Choroid plexus epithelial cell (primary cell): ENCODE data around the gene TPPP3.
"Not testable (repeated sequence)": the region's sequence is repeated elsewhere in the genome, so short reads cannot be mapped to it uniquely, and the experiment has no call there.

Source experiments
- DNase-seq: peaks from one replicate; pipeline ENCODE4 v3.0.0-alpha.2; 2010; ENCODE audit warnings: low read depth
- H3K4me3 ChIP-seq: 2 replicates; pipeline ENCODE4 v1.5.1; 2011; ENCODE audit warnings: low read depth, mild to moderate bottlenecking, control low read depth, low read length, moderate library complexity
- CTCF ChIP-seq: conservative IDR thresholded peaks from 2 replicates; pipeline ENCODE4 v1.5.1; 2011; ENCODE audit warnings: low read depth, mild to moderate bottlenecking, control low read depth, inconsistent platforms, low read length, moderate library complexity

TPPP3 gene

GRCh38 chr16:67419931-67420330 is 26.6 kb upstream of the TPPP3 start:
- TF ChIP-seq CTCF, result no peak
- DNase-seq, result no peak
- H3K4me3 ChIP-seq, result no peak overlapping the region

DNA sequence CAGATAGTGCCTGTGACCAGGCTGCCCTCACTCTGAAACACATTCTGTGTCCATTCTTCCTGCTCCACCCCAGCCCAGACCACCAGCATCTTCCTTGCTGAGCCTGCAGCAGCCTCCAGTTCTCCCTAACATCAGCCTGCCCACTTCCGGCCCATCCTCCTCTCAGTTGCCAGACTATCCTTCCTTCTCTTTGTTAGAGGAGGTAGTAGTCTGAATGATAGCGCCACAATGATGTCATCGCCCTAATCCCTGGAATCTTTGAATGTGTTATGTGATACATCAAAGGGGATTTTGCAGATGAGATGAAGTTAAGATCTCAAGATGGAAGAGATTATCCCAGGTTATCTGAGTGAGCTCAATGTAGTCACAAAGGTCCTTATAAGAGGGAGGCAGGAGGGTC is 26.2 kb upstream of the TPPP3 start:
- no peak for DNase-seq

DNA sequence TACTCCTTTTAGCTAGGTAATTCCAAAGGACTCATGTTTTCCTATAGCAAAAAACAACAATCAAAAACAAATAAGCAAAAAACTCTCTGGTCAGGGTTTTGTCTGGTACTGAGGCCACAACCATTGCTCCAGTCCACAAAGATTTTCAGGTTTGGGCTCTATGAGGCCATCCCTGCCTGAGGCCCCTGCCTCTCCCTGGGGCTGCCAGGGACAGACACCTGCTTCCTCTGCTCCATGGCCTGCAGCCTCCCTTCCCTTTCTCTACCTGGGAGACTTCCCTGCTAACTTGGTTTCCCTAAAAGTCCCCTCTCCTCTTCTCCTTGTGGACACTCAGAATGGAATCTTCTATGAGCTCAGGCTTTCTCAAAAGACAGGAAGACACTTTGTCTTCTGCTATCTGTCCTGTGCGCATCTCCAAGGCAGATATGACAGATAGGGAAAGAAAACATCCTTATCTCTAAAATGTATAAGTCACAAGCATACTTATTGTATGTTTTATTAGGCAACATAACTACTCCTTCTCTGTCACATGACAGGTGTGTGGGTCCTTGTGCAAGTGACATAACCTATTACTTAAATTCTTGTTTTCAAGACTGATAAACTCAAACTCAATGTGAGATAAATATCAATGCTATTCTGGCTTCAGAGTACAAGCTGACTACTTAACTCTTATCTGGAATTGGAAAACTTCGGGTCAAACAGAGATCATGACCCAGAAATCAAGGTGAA is 24.2 kb upstream of the TPPP3 start:
- DNase-seq, result no peak
- H3K4me3 ChIP-seq, result no peak overlapping the region
- no peak for TF ChIP-seq CTCF

More for the DNA sequence above, 26.2 kb upstream of the TPPP3 start:
- no peak for TF ChIP-seq CTCF
- no peak overlapping the region for H3K4me3 ChIP-seq

DNA sequence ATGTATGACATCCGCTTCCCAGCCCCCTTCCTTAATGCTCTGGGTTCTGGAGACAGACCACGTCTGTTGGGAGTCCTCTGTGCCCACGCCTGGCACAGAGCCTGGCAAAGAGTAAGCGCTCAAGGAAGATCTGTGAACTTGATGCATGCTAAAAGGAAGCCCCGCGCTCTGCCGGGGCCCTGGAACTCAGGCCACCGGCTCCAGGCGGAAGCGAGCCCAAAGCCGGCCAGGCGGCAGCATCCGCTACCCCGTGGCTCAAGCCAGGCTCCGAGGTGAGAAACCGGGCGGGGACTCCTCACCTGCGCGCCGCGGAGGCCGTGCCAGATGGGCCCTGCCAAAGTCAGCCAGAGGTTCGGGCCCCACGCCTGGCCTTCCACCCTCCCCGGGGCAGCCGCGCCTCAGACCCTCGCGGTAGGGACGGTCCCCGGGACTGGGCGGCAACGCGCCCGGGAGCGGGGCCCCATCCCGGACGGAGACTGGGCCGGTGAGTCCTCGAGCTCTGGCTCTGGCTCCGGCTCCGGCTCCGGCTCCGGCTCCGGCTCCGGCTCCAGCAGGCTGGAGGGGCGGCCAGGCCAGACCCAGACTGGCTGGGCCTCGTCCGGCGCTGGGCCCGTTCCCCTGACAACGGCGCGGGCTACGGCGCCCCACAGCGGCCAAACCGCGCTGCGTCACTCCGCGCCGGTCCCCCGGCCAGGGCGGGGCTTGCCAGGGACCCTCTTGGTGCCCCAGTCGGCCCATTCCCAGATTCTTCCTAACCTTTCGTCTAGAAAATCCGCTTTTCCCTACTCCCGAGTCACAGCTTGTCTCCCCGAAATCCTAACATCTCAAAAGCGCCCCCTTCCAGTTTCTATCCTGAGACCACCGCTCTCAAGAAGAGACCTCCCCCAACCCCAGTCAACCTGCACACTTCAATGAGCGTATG is 22.8 kb upstream of the TPPP3 start, which contains the start of gene ZDHHC1:
ZDHHC1 (minus strand) TSS at position 606 of the 922 bp plus-strand sequence. CDS start 8,702 bp downstream, outside the sequence.
- H3K4me3 ChIP-seq, result peak within 1 kb of the TSS; percentile 81
- peak; percentile 67 for DNase-seq
- peak; percentile 8 for TF ChIP-seq CTCF

DNA sequence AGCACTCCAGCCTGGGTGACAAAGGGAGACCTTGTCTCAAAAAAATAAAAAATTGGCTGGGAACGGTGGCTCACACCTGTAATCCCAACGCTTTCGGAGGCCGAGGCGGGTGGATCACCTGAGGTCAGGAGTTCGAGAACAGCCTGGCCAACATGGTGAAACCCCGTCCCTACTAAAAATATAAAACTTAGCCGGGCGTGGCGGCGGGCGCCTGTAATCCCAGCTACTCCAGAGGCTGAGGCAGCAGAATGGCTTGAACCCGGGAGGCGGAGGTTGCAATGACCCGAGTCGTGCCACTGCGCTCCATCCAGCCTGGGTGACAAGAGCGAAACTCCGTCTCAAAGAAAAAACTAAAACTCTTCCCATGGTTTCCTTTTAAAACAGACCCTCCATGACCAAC is 22.1 kb upstream of the TPPP3 start:
- H3K4me3 ChIP-seq, result peak overlapping the region; percentile 81

DNA sequence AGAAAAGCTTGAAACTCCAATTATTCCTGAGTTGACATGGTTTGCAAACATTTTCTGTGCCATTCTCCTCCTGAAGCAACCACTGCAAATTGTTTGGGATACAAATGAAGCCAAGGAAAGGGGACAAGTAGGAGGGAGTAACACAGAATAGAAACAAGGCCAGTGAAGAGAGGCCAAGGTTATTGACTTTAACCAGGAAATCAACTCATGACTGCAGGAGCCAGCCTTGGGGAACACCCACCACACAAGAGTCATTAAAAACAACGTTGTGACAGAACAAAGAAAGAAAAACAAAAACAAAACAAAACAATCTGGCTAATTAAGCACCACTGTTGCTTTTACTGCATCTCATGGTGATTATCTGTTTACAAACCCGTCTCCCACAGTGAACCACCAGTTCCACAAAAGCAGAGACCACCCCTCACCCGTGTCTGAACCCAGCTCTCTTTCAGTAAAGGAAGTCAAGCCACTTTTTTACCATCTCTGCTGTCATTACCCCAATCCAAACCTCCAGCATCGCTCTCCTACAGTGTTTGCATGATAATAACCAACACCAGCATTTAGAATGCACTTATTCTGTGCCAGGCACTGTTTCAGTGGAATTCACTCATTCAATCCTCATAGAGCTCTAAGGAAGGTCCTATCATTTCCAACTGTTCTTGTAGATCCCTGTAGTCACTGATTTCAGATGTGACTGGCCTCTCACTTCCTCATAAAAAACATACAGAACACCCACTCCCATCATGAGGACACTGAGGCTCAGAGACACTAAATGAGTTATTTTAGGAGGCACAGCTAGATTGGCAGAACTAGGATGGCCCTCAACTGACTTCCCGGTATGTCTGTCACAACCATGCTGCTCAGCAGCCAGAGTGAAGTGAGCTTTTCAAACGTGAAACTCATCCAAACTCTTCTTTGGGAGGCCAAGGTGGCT is 20.9 kb upstream of the TPPP3 start:
- no peak for DNase-seq
- H3K4me3 ChIP-seq, result no peak overlapping the region
- no peak for TF ChIP-seq CTCF

More for the DNA sequence above, 22.1 kb upstream of the TPPP3 start:
- not testable (repeated sequence) for DNase-seq

- no peak for TF ChIP-seq CTCF
- no peak for DNase-seq
- no peak overlapping the region for H3K4me3 ChIP-seq
Measured at GRCh38 chr16:67412294-67412693, 19.0 kb upstream of the TPPP3 start.
